NCI-H510A (cell line): ENCODE results near the gene SORCS1.

Experiments
- DNase-seq: peaks from one replicate; lab custom pipeline; 2025; lab: John Stamatoyannopoulos, UW

SORCS1 gene

DNA sequence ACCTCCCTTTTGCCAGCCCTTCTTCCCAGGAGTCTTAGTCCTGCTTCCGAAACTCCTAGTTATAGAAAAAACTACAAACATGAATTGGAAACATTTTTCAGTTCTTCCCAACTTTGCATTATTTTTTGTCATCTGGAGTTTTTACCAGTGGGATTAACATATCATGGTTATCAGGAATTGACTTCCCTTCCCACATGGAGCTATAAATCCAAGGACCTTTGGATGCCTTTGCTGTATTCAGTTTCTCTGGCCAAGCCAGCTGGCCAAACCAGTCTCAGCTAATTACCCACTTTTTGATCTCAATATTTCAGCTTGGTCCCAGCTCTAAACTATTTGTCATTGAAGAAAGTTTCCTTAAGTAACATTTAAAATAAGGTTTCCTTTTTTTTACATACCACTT, 570.6 kb downstream of the SORCS1 start:
- DNase-seq, result no peak

GRCh38 chr10:106592396-106592795, 572.1 kb downstream of the SORCS1 start:
- no peak for DNase-seq

DNA sequence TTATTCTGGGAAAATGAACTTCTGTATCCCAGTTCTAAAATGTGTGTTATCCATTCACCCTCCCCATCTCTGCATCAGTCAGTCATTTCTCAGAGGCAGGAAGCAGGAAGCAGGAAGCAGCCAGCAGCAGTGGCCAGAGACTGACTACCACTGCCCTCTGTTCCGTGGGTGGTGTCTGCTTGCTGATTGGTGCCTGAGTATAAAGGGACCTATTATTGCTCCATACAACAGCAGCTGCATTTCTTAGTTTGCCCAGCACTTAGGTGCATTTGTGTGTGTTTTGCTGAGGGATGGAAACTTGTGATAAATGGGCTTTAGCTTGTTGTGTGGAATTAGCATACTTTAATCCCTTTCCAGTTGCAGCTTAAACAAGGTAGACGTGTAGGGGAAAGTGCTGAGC, 582.2 kb downstream of the SORCS1 start:
- no peak for DNase-seq

- DNase-seq, result no peak
Measured at GRCh38 chr10:106577756-106578155, 586.8 kb downstream of the SORCS1 start.

GRCh38 chr10:106577266-106577665, 587.2 kb downstream of the SORCS1 start:
- DNase-seq, result no peak

DNA sequence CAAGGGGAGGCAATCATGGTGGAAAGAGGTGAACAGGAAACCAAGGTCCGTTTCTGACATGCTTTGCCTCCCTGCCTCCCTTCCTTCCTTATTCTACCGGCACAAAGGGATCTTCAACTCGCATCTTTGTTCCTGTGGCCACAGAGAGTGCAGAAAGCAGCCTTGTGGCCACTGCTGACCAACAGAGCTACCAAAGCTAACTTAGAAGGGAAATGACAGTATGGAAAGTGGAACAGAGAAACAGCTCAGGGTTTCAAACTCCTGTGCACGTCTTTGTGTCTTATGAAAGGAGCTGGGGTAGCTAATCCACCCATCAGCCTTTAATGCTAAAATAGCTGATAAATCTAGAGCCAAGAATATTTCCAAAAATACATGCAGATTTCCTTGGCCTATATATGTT, 588.0 kb downstream of the SORCS1 start:
- no peak for DNase-seq

GRCh38 chr10:106573106-106573505, 591.4 kb downstream of the SORCS1 start:
- no peak for DNase-seq

DNA sequence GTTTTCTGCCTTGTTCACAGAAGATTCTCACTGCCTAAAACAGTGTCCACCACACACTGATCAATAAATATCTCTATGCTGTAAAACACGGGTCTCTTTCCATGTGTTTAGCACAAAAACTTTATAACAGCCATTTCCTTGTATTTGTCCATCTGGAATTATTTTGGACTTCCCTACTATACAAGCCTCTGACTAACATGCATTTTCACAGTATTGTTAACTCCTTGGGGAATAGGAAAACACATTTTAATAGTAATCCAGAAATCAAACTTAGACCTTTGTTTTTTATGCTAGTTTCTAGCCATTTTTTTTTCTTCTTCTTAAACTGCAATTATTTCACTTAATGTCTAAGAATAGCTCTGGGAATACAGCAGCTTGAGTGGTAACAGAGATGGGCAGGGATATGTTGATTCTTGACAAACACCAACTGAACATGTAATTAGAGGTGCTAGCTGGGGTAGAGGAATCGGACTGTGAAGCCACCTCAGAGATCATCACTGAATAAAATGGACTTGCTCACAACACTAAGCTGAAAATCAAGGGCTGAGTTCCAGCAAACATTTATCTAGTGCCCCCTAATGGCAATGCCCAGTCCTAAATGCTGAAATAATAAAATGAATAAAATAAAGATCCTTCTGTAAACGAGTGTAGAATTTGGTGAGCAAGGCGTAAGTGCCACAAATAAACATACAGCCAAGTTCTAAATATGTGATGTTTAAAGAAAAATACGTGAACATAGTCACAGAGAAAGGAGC, 593.1 kb downstream of the SORCS1 start:
- DNase-seq, result no peak

DNA sequence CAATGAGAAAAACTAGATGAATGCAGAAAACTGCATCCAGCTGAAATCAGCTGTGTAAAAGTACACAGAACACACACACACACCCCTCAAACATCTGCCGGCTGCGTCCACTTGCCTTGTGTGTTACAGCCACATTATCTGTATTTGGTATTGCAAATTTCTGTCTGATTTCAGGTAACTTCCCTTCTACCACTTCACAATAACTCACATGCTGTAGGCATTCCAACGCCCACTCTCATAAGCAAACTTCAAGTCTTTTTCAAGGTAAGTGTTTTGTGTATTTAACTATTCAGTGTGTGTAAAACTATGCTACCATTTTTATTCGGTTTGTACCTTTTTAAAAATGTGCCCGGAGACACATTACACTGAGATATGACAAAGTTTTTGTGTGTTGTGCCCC, 594.2 kb downstream of the SORCS1 start:
- no peak for DNase-seq

DNA sequence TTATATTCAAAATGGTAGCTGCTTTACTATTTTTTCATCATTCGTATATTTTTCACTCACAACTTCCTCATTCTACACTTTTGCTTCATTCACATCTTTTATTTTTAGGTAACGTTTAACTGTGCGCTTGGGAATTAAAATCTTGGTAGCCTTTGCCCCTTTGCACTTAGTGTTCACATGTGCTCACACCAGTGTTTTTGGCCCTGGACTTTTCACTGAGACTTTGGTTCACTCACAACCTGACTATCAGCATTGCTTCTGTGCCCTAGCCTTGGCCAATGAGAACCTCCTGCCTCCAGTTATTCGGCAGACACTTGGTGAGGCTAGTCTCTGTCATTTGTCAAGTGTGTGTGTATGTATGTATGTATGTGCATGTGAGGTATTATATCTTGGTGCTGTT, 596.9 kb downstream of the SORCS1 start:
- DNase-seq, result no peak

GRCh38 chr10:106566873-106567272, 597.6 kb downstream of the SORCS1 start:
- no peak for DNase-seq

DNA sequence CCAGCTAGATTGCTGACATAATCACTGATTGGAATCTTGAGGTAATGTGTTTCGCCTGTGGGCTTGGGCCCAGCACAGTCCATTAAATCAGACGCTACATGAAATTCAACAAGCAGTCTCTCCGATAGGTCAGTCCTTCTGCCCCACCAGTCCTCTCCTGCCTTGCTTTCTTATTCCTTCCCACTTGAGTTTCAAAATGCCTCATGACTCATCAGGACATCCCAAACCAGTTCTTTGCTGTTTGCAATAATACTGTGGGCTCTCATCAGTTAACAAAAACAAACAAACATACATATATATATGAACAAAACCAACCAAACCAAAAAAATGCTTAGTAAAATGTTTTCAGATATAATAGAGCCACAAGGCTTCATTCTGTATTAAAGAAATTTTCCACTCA, 599.0 kb downstream of the SORCS1 start:
- DNase-seq, result no peak

DNA sequence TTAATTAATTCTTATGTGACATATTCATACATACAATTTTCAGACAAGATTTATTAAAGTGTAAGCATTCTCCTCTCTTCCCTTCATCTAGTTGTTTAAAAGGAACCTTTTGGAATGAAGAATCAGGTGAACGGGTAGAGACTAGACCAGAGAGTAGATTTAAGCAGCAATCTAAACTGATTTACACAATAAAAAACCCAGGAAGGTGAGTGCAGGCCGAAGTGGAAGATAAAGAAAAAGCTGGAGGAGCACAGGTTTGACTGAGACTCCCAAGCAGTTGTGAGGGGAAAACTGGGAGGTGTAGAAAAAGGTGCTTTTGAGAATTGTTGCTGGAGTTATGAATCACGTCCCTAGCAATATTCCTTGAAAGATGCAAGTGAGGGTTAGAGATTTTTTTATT, 601.1 kb downstream of the SORCS1 start:
- DNase-seq, result no peak

- no peak for DNase-seq
Measured at GRCh38 chr10:106560925-106561640, 603.4 kb downstream of the SORCS1 start.

DNA sequence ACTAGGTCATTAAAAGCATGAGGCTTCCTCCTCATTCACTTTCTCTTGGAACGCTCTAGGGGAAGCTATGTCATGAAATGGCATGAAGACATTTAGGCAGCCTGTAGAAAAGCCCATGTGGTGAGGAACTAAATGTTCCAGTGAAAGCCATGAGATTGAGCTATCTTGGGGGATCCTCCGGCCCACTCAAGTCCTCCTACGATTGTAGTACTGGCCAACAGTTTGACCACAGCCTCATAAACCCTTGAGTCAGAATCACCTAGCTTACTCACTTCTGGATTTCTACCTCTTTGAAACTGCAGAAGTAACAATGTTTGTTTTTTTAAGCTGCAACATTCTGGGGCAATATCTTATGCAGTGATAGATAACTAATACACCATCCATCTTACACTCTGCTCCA, 605.1 kb downstream of the SORCS1 start:
- no peak for DNase-seq

DNA sequence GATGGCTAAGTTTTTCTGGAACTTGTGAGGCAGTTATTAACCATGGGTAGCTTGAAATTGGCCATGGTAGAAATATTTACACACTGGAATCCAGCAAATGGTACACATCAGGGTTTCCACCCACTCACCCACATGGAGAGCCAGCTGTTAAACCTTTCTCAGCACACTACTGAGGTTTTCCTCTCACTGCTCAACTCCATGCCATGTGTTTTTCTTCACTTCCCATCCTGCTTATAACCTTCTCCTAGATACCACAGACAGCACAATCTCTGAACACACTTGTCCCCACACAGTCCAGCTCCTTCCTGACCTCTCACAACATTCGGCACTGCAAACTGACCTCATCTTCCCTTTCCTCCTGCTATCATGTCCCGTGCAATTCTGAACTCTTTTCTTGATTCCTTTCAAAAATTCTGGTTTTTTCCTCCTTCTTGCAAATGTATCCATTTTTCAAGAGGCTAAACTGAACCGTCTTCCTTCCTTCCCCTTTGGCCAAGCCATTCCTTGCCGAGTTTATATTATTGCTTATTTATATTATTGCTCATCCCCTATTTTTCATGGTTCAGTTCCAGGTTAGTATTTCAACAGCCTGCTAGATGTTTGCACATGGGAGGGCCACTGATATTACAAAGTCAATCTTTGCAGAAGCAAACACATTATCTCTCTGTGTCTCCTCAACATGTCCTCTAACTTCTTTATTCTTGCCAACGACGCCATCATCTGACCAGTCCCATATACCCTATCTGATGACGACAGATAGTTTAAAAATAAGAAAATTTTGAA, 606.4 kb downstream of the SORCS1 start:
- DNase-seq, result no peak

DNA sequence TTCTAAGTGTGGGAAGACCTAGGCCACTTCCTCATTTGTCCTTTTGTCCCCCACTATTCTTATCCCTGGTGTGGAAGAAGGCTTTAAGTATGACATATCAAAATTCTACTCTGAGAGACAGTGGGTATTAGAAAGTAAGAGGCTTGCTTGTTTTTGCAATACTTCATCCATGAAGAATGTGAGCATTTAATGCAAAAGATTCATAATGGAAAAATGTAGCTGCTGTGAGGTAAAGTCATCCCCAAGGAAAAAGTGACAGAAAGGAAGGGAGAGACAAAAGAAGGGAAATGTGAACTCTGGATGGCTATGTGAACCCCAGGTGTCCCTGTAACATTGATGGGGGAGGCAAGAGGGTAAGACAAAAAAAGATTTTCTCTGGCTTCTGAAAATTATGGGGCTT, 607.5 kb downstream of the SORCS1 start:
- DNase-seq, result no peak

DNA sequence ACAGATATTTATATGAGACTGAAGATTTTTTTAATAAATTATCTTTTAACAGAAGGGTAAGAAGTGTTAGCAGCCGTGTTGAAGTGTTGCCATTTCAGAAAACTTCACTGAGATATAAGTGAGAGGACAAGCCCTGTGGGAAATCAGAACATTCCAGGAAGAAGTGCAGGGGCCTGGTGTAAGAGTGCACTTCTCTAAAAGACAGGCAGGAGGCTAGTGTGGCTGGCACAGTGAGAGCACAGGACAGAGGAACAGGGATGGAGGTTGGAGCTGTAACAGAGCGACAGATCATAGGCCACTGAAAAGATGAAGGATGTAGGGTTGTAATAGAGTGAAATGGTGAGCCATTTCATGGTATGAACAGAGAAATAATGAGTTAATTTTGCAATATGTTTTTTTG, 608.9 kb downstream of the SORCS1 start:
- DNase-seq, result no peak

DNA sequence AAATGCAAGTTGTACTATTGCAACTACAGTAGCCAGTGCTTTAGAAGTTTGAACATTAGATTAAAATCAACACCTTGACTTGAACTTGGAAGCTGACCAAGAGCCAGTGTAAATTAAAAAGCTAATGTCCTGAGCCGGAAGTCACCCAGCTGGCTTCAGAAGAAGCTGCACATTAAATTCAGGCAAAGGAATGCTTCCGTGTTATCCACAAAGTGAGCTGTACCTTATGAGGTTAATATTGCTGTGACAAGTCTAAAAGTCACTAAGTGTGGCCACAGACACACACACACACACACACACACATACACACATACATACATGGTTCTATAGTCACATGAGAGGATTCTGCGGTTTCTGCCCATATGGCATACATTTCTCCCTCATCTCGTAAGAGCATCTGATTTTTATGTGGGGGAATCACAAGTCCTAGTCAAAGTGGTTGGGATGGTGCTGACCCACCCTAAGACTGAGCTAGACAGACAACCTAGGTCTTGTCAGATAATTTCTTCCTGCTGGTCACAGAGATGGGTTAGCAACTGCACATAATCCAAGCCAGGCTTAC, 612.9 kb downstream of the SORCS1 start:
- no peak for DNase-seq

GRCh38 chr10:106548832-106549231, 615.7 kb downstream of the SORCS1 start:
- DNase-seq, result no peak

- no peak for DNase-seq
Measured at GRCh38 chr10:106547047-106547635, 617.4 kb downstream of the SORCS1 start.

DNA sequence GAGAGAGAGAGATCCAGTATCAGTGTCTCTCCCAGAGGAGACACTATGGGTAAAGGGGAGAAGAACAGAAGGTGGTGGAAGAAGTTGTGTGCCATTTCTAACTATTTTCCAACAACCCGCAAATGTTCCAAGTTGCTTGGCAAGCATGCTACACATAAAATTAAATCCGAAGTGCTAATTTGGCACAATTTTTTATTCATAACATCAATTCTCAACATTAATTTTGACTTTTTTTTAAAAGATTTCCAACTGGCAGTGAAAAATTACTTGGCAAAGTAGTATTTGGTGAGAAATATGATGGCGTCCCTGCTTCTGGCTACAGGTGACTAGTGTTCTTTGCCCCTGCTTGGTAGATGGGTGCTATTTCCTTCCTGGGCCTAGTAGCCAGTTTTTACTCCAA, 622.0 kb downstream of the SORCS1 start:
- DNase-seq, result no peak
